ENCODE results near the gene NOP9. TPM values are rescaled to one million over a fixed set of nuclear protein-coding genes. Genes with fewer than 3 reads are reported as not detected.

NOP9 gene
- total RNA-seq, 1 experiment from 2014 or later: 25.3 TPM

GRCh38 chr14:24259282-24260025 lies 40.2 kb upstream of the NOP9 start:
- BruUV-seq (replicated peaks): no TSS peak
- in situ Hi-C loops (cut with HindIII; ENCODE audit: low pct_unique_long_range_greater_than_20kb, low sequenced_read_pairs): no loop called here
- Histone ChIP-seq H3K9me3 (ENCODE audit: control insufficient read depth, insufficient read depth, low read depth, low read length) (no peaks in the 10 kb centered on the region), H3K27ac (ENCODE audit: low read length) (no peak overlapping the region), H3K36me3 (ENCODE audit: control insufficient read depth, insufficient read depth, low read length) (no peaks in the 10 kb centered on the region), H3K4me3 (ENCODE audit: low read depth in 2 of 2, low read length in 2 of 2) (no peak overlapping the region), H3K4me1 (ENCODE audit: control insufficient read depth, insufficient read depth, low read length) (no peaks in the 10 kb centered on the region), H3K27me3 (ENCODE audit: control insufficient read depth, insufficient read depth, low read length) (no peaks in the 10 kb centered on the region)
- DNase-seq (ENCODE audit: low read depth, low spot score) (no peak), ATAC-seq (no peak)
- CTCF ChIA-PET: no interaction called here
- POLR2A ChIA-PET: interaction anchor here (0.6 kb wide), 1 partner anchor 17 kb away, joined by 12 read pairs; the partner anchor contains the start of gene TINF2
- TF ChIP-seq REST (IDR thresholded peaks at IDR 0.05; ENCODE audit: insufficient read depth in 1 of 2, low read depth in 2 of 2, low read length in 1 of 2): no peak
- TF ChIP-seq TCF7L2 (IDR thresholded peaks at IDR 0.05; ENCODE audit: low read depth, low read length): no peak
- no peak for TF ChIP-seq SIN3A (IDR thresholded peaks at IDR 0.05; ENCODE audit: borderline replicate concordance, insufficient read depth, low read depth, low read length)
- TF ChIP-seq POLR2AphosphoS5 (IDR thresholded peaks at IDR 0.05; ENCODE audit: low read depth, low read length): no peak
- TF ChIP-seq CTCF (IDR thresholded peaks at IDR 0.05): no peak
- intact Hi-C loops (cut with micrococcal nuclease; ENCODE audit: unreplicated experiment): no loop called here

GRCh38 chr14:24260026-24260779 lies 39.4 kb upstream of the NOP9 start:
- in situ Hi-C loops (cut with HindIII; ENCODE audit: low pct_unique_long_range_greater_than_20kb, low sequenced_read_pairs): no loop called here
- H3K36me3 ChIP-seq (ENCODE audit: control insufficient read depth, insufficient read depth, low read length): no peaks in the 10 kb centered on the region
- no peak overlapping the region for H3K4me3 ChIP-seq (ENCODE audit: low read depth in 2 of 2, low read length in 2 of 2)
- CTCF ChIA-PET: no interaction called here
- H3K27ac ChIP-seq (ENCODE audit: low read length): no peak overlapping the region
- BruUV-seq (replicated peaks): no TSS peak
- H3K27me3 ChIP-seq (ENCODE audit: control insufficient read depth, insufficient read depth, low read length): no peaks in the 10 kb centered on the region
- intact Hi-C loops (cut with micrococcal nuclease; ENCODE audit: unreplicated experiment): no loop called here
- TF ChIP-seq TCF7L2 (IDR thresholded peaks at IDR 0.05; ENCODE audit: low read depth, low read length): no peak
- TF ChIP-seq CTCF (IDR thresholded peaks at IDR 0.05): no peak
- no peak for TF ChIP-seq POLR2AphosphoS5 (IDR thresholded peaks at IDR 0.05; ENCODE audit: low read depth, low read length)
- TF ChIP-seq REST (IDR thresholded peaks at IDR 0.05; ENCODE audit: insufficient read depth in 1 of 2, low read depth in 2 of 2, low read length in 1 of 2): no peak
- TF ChIP-seq SIN3A (IDR thresholded peaks at IDR 0.05; ENCODE audit: borderline replicate concordance, insufficient read depth, low read depth, low read length): no peak
- no peaks in the 10 kb centered on the region for H3K4me1 ChIP-seq (ENCODE audit: control insufficient read depth, insufficient read depth, low read length)
- ATAC-seq (no peak), DNase-seq (ENCODE audit: low read depth, low spot score) (no peak)
- no peaks in the 10 kb centered on the region for H3K9me3 ChIP-seq (ENCODE audit: control insufficient read depth, insufficient read depth, low read depth, low read length)
- POLR2A ChIA-PET: no interaction called here
